Central memory CD8-positive, alpha-beta T cell (primary cell): Measurements from ENCODE around the gene SPRED3.
A peak's percentile ranks its signal among the peaks of the same experiment; 100 is the strongest.

Experiments
- ATAC-seq: fragments of 150-1000 bp; cut with Tn5 transposase; replicated peaks from 2 replicates; pipeline ENCODE4 v1.10.0; 2022; ENCODE audit warnings: mild to moderate bottlenecking, moderate FRiP score, moderate number of reproducible peaks; ENCODE audit not compliant: poor library complexity, severe bottlenecking; ENCODE audit errors: extremely low read depth
- DNase-seq, 2 donors: peaks; one replicate each; pipeline ENCODE4 v3.0.0; 2021; ENCODE audit warnings: low spot score in 2 of 2
- H3K27ac Mint-ChIP-seq: one replicate; pipeline ENCODE4 v1.8.0; 2022; ENCODE audit warnings: low read depth, mild to moderate bottlenecking, moderate library complexity, mixed read lengths
- H3K27me3 Mint-ChIP-seq: one replicate; pipeline ENCODE4 v1.8.0; 2022; ENCODE audit warnings: mixed read lengths
- H3K36me3 Mint-ChIP-seq: one replicate; pipeline ENCODE4 v1.8.0; 2022; ENCODE audit warnings: mild to moderate bottlenecking, moderate library complexity, mixed read lengths; ENCODE audit not compliant: insufficient read depth
- H3K4me1 Mint-ChIP-seq: one replicate; pipeline ENCODE4 v1.8.0; 2022; ENCODE audit warnings: mixed read lengths
- H3K4me3 Mint-ChIP-seq: one replicate; pipeline ENCODE4 v1.8.0; 2022; ENCODE audit warnings: mild to moderate bottlenecking, moderate library complexity, mixed read lengths
- H3K9me3 Mint-ChIP-seq: one replicate; pipeline ENCODE4 v1.8.0; 2022; ENCODE audit warnings: mixed read lengths

Gene SPRED3

DNA sequence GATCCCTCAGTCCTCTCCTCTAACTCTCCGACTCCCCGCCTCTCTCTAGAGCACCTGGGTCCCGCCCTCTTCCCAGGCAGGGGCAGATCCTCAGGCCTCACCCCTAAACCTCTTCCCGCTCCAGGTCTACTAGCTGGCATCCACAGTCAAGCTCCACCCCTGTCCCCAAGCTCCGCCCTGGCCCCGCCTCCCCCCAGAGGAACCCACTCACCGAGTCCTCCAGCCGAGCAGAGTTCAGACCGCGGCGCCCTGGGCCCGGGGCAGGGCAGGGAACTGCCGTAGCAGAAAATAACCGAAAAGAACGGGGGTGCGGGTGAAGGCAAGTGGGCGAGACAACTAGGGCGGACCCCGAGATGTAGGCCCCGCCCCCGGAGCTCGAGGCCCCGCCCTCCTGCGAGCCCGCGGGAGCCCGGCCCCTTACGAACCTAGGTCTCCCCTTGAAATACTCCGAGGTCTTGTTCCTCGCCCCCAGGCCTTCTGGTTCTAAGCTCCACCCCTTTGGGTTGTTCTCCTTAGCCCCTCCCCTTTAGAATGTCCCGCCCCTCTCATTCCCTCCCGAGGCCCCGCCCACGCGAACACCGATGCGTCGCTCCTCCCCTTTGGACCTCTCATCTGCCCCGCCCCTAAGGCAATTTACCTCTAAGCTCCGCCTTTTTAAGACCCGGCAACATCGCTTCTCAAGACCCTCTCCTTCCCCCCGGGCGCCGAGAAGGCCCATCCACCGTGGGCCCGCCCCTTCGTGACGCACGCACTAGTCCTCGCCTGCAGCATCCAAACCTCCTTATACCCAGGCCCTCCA is 748 bp upstream of the SPRED3 start, which contains the start of gene GGN:
Gene GGN, minus strand, starts transcription at position 485 of the 799 bp plus-strand sequence. CDS start 773 bp downstream, outside the sequence.
- ATAC-seq: peak; percentile 78
- Mint-ChIP-seq H3K36me3 (peaks cover 18% of the 10 kb centered on the region), H3K27ac (peak within 1 kb of the TSS; percentile 77), H3K9me3 (no peaks in the 10 kb centered on the region), H3K4me3 (peak within 1 kb of the TSS; percentile 79), H3K4me1 (peaks cover 18% of the 10 kb centered on the region), H3K27me3 (no peaks in the 10 kb centered on the region)
- DNase-seq: peak; percentile 68 to 69

DNA sequence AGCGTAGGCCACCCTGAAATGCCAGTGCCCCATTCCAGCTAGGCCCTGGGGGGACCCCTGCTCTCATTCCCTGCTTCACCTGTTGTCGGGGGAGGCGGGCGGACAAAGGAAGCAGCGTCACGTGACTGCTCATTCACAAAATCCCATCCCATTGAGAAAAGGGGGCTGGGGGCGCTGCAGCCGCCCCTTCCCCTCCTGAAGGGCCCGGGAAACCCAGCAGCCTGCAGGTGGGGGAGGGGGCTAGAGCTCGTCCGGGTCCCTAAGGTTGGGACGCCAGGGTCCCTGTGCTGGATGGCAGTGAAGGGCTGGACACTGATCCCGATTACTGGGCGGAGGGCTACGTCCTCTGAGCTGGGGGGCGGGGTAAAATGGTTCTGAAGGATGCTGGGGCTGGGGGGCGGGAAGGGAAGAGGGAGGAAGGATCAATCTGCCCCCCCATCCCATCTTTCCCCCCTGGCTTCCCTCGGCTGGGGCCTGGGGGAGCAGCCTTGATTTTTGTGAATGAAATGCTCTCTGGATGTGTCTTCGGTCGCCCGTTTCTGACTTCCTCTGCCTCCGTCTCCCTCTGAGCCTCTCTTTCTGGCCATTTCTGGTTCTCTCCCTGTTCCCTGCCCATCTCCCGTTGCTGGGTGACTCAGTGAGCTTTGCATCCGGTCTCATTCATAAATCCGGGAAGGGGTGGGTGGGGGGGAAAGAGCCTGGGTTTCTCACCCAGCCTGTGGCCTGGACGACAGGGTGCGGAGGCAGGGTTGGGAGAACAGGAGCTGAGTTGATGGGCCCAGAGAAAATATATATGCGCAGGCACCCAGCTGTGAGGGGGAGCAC is 816 bp downstream of the SPRED3 start:
- peaks cover 5% of the 10 kb centered on the region for H3K27me3 Mint-ChIP-seq
- DNase-seq (no peak), ATAC-seq (no peak)
- H3K9me3 Mint-ChIP-seq: no peaks in the 10 kb centered on the region
- H3K4me3 Mint-ChIP-seq: peak overlapping the region; percentile 79
- H3K4me1 Mint-ChIP-seq: peaks cover 26% of the 10 kb centered on the region
- peaks cover 7% of the 10 kb centered on the region for H3K36me3 Mint-ChIP-seq
- no peak overlapping the region for H3K27ac Mint-ChIP-seq

DNA sequence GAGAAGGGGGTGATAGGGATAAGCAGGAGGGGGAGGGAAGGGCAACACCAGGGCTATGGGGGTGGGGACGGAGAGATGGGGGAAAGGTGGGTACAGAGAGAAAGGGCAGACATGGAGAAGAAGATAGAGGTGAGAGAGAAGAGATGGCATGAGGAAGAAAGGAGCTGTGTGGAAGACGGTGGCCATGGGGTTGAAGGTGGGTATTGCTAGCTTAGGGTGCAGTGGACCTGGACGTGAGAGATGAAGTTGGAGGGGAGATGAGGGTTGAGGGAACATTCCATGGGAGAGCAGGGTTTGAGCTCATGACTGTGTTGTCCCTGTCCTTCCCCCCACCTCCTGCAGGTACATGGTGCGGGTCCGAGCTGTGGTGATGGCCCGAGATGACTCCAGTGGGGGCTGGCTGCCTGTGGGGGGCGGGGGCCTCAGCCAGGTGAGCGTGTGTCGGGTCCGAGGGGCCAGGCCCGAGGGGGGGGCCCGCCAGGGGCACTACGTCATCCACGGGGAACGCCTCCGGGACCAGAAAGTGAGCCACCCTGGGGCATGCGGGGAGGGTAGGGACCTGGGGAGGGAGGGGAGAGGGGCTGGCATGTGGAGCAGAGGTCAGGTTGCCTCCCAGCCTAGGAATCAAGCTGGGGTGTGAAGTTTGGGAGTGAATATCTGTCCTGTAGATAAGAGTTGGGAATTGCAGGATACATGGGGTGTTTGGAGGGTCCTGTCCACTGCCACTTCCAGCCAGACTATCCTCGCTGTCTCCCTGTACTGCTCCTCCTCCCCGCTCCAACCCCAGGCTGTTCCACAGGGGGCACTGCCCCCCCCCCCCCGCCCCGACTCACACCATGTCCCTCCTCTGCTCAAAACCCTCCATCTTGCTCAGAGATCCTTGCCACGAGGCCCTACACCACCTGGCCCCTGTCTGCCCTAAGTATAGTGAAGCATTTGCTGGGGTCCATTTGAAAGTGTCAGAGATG is 1.7 kb downstream of the SPRED3 start:
- no peak overlapping the region for H3K27ac Mint-ChIP-seq
- DNase-seq (no peak), ATAC-seq (no peak)
- H3K4me1 Mint-ChIP-seq: peaks cover 26% of the 10 kb centered on the region
- peak overlapping the region; percentile 79 for H3K4me3 Mint-ChIP-seq
- peaks cover 10% of the 10 kb centered on the region for H3K36me3 Mint-ChIP-seq
- H3K9me3 Mint-ChIP-seq: no peaks in the 10 kb centered on the region
- peaks cover 6% of the 10 kb centered on the region for H3K27me3 Mint-ChIP-seq

DNA sequence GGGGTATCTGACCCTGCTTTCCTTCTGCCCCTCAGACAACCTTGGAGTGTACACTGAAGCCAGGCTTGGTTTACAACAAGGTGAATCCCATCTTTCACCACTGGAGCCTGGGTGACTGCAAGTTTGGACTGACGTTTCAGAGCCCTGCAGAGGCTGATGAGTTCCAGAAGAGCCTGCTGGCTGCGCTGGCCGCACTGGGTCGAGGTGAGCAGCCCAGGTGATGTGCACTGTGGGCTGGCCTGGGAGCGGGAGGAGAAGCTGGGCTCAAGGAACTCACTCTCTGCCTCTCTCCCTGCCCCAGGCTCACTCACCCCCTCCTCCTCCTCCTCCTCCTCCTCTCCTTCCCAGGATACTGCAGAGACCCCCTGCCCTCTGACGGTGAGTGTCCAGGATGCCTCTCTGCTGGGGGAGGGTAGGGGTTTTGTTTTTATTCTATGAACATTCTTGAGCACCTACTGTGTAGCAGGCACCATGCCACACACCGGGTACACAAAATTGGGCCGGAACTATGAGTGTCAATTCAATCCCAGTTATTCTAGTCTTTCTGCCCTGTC is 3.5 kb downstream of the SPRED3 start:
- Mint-ChIP-seq H3K9me3 (no peaks in the 10 kb centered on the region), H3K27ac (no peak overlapping the region), H3K4me1 (peaks cover 35% of the 10 kb centered on the region), H3K27me3 (peaks cover 12% of the 10 kb centered on the region), H3K4me3 (no peak overlapping the region), H3K36me3 (peaks cover 9% of the 10 kb centered on the region)
- ATAC-seq (no peak), DNase-seq (no peak)

DNA sequence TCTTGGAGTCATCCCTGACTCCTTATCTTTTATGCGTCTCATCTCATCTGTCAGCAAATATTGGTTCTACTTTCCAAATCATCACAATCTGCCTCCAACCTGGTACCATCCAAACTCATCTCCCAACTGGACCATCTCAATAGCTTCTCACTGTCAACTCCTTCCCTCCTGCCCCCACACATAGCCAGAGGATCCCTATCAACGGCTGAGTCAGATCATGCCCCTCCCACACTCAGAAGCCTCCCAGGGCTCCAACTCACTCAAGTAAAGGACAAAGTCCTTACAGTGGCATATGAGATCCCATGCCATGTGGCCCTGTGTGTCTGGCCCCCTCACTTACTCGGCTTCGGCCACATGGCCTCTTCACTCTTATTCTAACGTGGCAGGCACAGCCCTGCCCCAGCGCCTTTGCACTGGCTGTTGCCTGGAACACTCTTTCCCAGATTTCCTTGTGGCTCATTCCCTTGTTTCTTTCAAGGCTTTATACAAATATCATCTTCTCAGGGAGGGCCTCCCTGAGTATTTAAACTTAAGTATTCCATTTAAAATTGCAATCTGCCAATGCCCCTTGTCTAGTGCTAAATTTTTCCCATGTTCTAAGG is 4.3 kb downstream of the SPRED3 start:
- peaks cover 29% of the 10 kb centered on the region for H3K4me1 Mint-ChIP-seq
- no peak overlapping the region for H3K4me3 Mint-ChIP-seq
- ATAC-seq (no peak), DNase-seq (no peak)
- H3K27me3 Mint-ChIP-seq: peaks cover 18% of the 10 kb centered on the region
- H3K27ac Mint-ChIP-seq: no peak overlapping the region
- H3K9me3 Mint-ChIP-seq: no peaks in the 10 kb centered on the region
- peaks cover 6% of the 10 kb centered on the region for H3K36me3 Mint-ChIP-seq

DNA sequence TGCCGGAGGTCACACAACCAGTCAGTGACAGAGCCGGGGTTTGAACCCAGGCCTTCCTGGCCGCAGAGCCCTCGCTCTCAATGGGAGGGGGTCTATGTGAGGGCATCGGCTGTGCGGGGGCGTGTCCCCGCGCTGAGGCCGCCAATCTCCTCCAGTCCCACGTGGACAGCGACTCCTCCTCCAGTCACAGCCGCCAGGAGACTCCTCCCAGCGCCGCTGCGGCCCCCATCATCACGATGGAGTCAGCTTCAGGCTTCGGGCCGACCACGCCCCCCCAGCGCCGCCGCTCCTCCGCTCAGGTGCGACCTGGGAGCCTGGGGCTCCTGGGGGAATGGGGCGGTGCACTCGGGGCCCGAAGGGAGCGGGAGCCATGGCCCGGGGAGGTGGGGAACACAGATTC is 6.0 kb downstream of the SPRED3 start:
- Mint-ChIP-seq H3K27ac (peak overlapping the region; percentile 37), H3K27me3 (peaks cover 24% of the 10 kb centered on the region), H3K4me3 (peak overlapping the region; percentile 71), H3K9me3 (no peaks in the 10 kb centered on the region), H3K36me3 (peaks cover 5% of the 10 kb centered on the region), H3K4me1 (peaks cover 24% of the 10 kb centered on the region)
- ATAC-seq (no peak), DNase-seq (no peak)

DNA sequence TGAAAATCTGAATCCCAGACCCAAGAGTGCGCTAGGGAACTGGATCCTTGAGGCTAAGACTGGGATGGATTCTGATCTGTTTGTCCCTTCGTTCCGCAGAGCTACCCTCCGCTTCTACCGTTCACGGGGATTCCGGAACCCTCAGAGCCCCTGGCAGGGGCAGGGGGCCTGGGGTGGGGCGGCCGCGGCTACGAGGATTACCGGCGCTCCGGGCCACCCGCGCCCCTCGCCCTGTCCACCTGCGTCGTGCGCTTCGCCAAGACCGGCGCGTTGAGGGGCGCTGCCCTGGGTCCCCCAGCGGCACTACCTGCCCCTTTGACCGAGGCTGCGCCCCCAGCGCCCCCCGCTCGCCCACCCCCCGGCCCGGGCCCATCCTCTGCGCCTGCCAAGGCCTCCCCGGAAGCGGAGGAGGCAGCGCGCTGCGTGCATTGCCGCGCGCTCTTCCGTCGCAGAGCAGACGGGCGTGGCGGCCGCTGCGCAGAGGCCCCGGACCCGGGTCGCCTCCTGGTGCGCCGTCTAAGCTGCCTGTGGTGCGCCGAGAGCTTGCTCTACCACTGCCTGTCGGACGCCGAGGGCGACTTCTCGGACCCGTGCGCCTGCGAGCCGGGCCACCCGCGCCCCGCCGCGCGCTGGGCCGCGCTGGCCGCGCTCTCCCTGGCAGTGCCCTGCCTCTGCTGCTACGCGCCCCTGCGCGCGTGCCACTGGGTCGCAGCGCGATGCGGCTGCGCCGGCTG is 7.1 kb downstream of the SPRED3 start:
- ATAC-seq: peak; percentile 77
- no peak overlapping the region for H3K27ac Mint-ChIP-seq
- H3K4me3 Mint-ChIP-seq: peak overlapping the region; percentile 71
- peaks cover 5% of the 10 kb centered on the region for H3K36me3 Mint-ChIP-seq
- H3K9me3 Mint-ChIP-seq: no peaks in the 10 kb centered on the region
- DNase-seq: no peak
- H3K27me3 Mint-ChIP-seq: peaks cover 34% of the 10 kb centered on the region
- H3K4me1 Mint-ChIP-seq: peaks cover 18% of the 10 kb centered on the region

DNA sequence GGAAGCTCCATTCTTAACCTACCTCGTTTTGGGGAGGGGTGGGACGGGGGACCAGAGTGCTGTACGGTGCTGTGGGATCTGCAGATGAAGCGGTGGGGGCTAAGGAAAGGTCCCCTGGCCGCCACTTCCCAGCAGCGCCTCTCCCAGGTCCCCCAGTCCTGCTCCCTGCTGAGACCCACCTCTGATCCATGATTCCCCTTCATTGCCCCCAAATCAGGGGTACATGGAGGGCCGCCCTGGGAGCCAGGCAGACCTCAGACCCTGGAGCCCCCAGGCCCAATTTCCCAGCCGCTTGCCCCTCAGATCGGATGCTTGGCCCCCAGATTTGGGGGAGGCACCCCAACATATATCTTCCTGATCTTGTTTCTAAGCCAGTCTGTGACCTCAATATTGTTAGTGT is 10.6 kb downstream of the SPRED3 start:
- Mint-ChIP-seq H3K27ac (no peak overlapping the region), H3K4me1 (peaks cover 31% of the 10 kb centered on the region), H3K36me3 (peaks cover 14% of the 10 kb centered on the region), H3K4me3 (no peak overlapping the region), H3K9me3 (no peaks in the 10 kb centered on the region), H3K27me3 (peaks cover 43% of the 10 kb centered on the region)
- DNase-seq: no peak
- no peak for ATAC-seq

DNA sequence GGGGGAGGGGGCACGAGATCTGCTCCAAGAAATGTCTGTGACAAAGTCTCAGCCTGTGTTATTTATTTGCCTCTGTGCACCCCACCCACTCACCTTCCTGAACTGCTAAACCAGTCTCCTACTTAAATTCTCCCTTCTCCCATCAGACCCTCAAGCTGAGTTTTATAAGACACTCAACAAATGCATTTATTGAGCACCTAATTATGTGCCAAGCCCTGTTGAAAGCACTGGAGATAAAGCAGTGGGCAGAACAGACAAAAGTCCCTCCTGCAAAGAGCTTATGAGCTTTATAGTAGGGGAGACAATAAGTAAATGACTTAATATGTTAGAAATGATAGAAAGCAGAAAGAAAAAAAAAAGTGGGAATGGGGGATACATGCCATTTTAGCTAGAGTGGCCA is 11.0 kb downstream of the SPRED3 start:
- Mint-ChIP-seq H3K27ac (no peak overlapping the region), H3K27me3 (peaks cover 39% of the 10 kb centered on the region), H3K36me3 (peaks cover 18% of the 10 kb centered on the region), H3K9me3 (no peaks in the 10 kb centered on the region), H3K4me3 (no peak overlapping the region), H3K4me1 (peaks cover 30% of the 10 kb centered on the region)
- DNase-seq: no peak
- ATAC-seq: no peak

DNA sequence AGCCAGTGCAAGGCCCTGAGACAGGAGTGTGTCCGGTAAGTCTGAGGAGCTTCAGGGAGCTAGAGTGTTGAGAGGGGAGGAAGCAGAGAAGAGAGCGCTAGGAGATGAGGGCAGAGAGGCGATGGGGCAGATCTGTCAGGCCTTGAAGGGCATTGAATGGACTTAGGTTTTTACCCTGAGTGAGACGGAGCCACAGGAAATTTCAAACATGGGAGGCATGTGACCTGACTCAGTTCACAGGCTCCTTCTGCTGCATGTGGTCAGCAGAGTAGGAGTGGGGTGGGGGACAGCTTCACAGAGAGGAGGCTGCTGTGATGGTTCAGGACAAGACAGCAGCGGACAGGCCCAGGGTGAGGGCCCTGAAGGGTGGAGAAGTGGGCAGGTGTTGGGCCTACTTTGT is 11.9 kb downstream of the SPRED3 start:
- Mint-ChIP-seq H3K27me3 (peaks cover 39% of the 10 kb centered on the region), H3K27ac (no peak overlapping the region), H3K36me3 (peaks cover 16% of the 10 kb centered on the region), H3K4me1 (peaks cover 30% of the 10 kb centered on the region), H3K9me3 (no peaks in the 10 kb centered on the region), H3K4me3 (no peak overlapping the region)
- DNase-seq (no peak), ATAC-seq (no peak)

DNA sequence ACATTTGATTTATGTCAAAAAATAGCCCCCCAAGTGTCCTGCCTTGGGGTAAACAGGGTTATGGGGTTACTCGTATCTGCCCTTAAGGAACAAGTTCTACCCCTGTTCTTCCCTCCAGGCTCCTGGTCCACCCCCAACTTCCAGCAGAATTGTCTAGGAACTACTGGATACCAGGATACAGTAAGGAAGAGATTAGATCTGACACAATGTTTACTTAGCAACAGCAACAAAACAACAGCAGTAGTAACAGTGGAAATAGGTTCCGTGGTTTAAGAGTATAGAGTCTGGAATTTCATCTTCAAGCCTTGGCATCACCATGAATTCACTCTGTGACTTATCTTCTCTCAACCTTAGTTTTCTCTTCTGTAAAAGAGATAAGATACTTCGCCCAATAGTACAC is 12.7 kb downstream of the SPRED3 start:
- Mint-ChIP-seq H3K27me3 (peaks cover 39% of the 10 kb centered on the region), H3K9me3 (no peaks in the 10 kb centered on the region), H3K4me1 (peaks cover 29% of the 10 kb centered on the region), H3K36me3 (peaks cover 16% of the 10 kb centered on the region), H3K4me3 (no peak overlapping the region), H3K27ac (no peak overlapping the region)
- no peak for ATAC-seq
- no peak for DNase-seq
